ENCODE data around the gene TACO1. TPM values are rescaled to one million over a fixed set of nuclear protein-coding genes. Genes with fewer than 3 reads are reported as not detected.

Gene TACO1
- total and polyA plus RNA-seq, 7 donors = 28.6 to 49.5 (median 43.6) TPM

- Histone ChIP-seq H3K27ac (no peak overlapping the region), H3K4me3 (no peak overlapping the region), H3K27me3 (ENCODE audit: insufficient read depth in 3 of 3, low read length in 2 of 3) (no peaks in the 10 kb centered on the region), H3K36me3 (ENCODE audit: insufficient read depth in 1 of 2, low read depth in 1 of 2) (no peaks in the 10 kb centered on the region), H3K9me3 (no peaks in the 10 kb centered on the region), H3K4me1 (peaks cover 24% of the 10 kb centered on the region)
- intact Hi-C loops (cut with DNase I) = no loop called here
- DNase-seq = no peak
- WGBS, 3 donors = 76 to 96% (median 89%) methylated on average over 3 of the region's 3 CpGs
- no peak for ATAC-seq
- TF ChIP-seq CTCF (IDR thresholded peaks at IDR 0.05) = no peak
Observed at GRCh38 chr17:63558441-63558840, 42.3 kb upstream of the TACO1 start.

DNA sequence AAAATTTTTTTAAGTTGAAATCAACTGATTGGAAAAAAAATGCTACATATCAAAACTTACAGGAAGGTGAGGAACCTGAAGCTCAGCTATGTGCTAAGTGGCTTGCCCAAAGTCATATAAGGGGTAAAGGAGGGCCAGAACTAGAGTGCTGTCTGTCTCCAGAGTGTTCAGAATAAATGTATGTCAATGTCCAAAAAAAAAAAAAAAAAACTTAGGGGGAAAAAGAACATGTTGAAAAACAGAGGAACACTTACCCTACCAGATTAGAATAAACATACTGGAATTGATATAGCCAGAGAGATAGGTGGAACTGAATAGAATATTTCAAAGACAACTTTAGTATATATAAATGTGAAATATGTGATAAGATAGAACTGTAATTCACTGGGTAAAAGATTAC is 38.9 kb upstream of the TACO1 start:
- no peak overlapping the region for H3K4me3 ChIP-seq
- TF ChIP-seq CTCF (IDR thresholded peaks at IDR 0.05) = no peak
- no peak for ATAC-seq
- H3K27ac ChIP-seq = no peak overlapping the region
- DNase-seq = no peak
- intact Hi-C loops (cut with DNase I) = no loop called here
- no peaks in the 10 kb centered on the region for H3K4me1 ChIP-seq
- no peaks in the 10 kb centered on the region for H3K27me3 ChIP-seq (ENCODE audit: insufficient read depth in 3 of 3, low read length in 2 of 3)
- H3K36me3 ChIP-seq (ENCODE audit: insufficient read depth in 1 of 2, low read depth in 1 of 2) = no peaks in the 10 kb centered on the region
- H3K9me3 ChIP-seq = no peaks in the 10 kb centered on the region

DNA sequence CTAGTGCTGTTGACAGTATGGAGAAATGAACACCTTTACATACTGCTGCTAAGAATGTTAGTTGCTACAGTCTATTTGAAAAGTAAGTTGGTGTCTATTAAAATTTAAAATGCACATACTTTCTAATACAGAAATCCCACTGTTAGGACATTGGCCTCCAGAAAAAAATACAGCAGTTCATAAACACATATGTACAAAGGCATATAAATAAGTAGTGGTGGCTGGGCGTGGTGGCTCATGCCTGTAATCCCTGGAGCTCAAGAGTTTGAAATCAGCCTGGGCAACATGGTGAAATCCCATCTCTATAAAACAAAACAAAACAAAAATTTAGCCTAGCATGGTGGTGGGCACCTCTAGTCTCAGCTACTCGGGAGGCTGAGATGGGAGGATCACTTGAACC is 37.4 kb upstream of the TACO1 start:
- ATAC-seq (no peak), DNase-seq (no peak)
- Histone ChIP-seq H3K36me3 (ENCODE audit: insufficient read depth in 1 of 2, low read depth in 1 of 2) (no peaks in the 10 kb centered on the region), H3K4me3 (no peak overlapping the region), H3K27ac (no peak overlapping the region), H3K27me3 (ENCODE audit: insufficient read depth in 3 of 3, low read length in 2 of 3) (no peaks in the 10 kb centered on the region), H3K9me3 (no peaks in the 10 kb centered on the region), H3K4me1 (no peaks in the 10 kb centered on the region)
- 98 to 100% (median 100%) methylated on average over 2 of the region's 2 CpGs for WGBS, 3 donors
- intact Hi-C loops (cut with DNase I) = no loop called here
- no peak for TF ChIP-seq CTCF (IDR thresholded peaks at IDR 0.05)

GRCh38 chr17:63564562-63564961 is 36.1 kb upstream of the TACO1 start:
- Histone ChIP-seq H3K27me3 (ENCODE audit: insufficient read depth in 3 of 3, low read length in 2 of 3) (no peaks in the 10 kb centered on the region), H3K27ac (no peak overlapping the region), H3K9me3 (no peaks in the 10 kb centered on the region), H3K4me3 (no peak overlapping the region), H3K36me3 (ENCODE audit: insufficient read depth in 1 of 2, low read depth in 1 of 2) (no peaks in the 10 kb centered on the region), H3K4me1 (peaks cover 5% of the 10 kb centered on the region)
- ATAC-seq = no peak
- WGBS, 3 donors = 92 to 98% (median 97%) methylated on average over 5 of the region's 5 CpGs
- DNase-seq = no peak
- intact Hi-C loops (cut with DNase I) = no loop called here
- TF ChIP-seq CTCF (IDR thresholded peaks at IDR 0.05) = no peak

- no peaks in the 10 kb centered on the region for H3K27me3 ChIP-seq (ENCODE audit: insufficient read depth in 3 of 3, low read length in 2 of 3)
- peaks cover 17% of the 10 kb centered on the region for H3K4me1 ChIP-seq
- TF ChIP-seq CTCF (IDR thresholded peaks at IDR 0.05) = no peak
- DNase-seq = no peak
- no peak overlapping the region for H3K27ac ChIP-seq
- ATAC-seq = no peak
- no peaks in the 10 kb centered on the region for H3K9me3 ChIP-seq
- H3K4me3 ChIP-seq = no peak overlapping the region
- WGBS, 3 donors = 66 to 89% (median 82%) methylated on average over 1 of the region's 1 CpG
- no peaks in the 10 kb centered on the region for H3K36me3 ChIP-seq (ENCODE audit: insufficient read depth in 1 of 2, low read depth in 1 of 2)
- intact Hi-C loops (cut with DNase I) = no loop called here
Observed at GRCh38 chr17:63567229-63567628, 33.5 kb upstream of the TACO1 start.
